Ureter (tissue), 1 donor: ENCODE results near the gene PTPRO. TPM values are rescaled to one million over a fixed set of nuclear protein-coding genes. Genes with fewer than 3 reads are reported as not detected.
"Not testable (repeated sequence)": the region's sequence is repeated elsewhere in the genome, so short reads cannot be mapped to it uniquely, and the experiment has no call there.

ENCODE experiments used
- DNase-seq: peaks from one replicate; pipeline ENCODE4 v3.0.0-alpha.2; 2020; ENCODE audit warnings: low spot score
- total RNA-seq: library from RNA; stranded (reverse); gene quantifications from one replicate; pipeline ENCODE4 v1.2.4, GENCODE V29; 2023
- donor health status: DM: yes; HTN: yes; CAD: no.

Gene PTPRO
- total RNA-seq, 1 donor from 2014 or later = 3.0 TPM

- no peak for DNase-seq
Observed at GRCh38 chr12:15602051-15602672, 279.9 kb downstream of the PTPRO start.

- no peak for DNase-seq
Observed at GRCh38 chr12:15603474-15604085, 281.3 kb downstream of the PTPRO start.

- DNase-seq = no peak
Observed at GRCh38 chr12:15605881-15606590, 283.7 kb downstream of the PTPRO start.

- no peak for DNase-seq
Observed at GRCh38 chr12:15608406-15608805, 286.1 kb downstream of the PTPRO start.

- no peak for DNase-seq
Observed at GRCh38 chr12:15608941-15609340, 286.6 kb downstream of the PTPRO start.

- DNase-seq = no peak
Observed at GRCh38 chr12:15613981-15614380, 291.7 kb downstream of the PTPRO start.

GRCh38 chr12:15616495-15616894 is 294.2 kb downstream of the PTPRO start:
- not testable (repeated sequence) for DNase-seq

- no peak for DNase-seq
Observed at GRCh38 chr12:15620741-15621539, 298.6 kb downstream of the PTPRO start.

GRCh38 chr12:15625075-15625474 is 302.8 kb downstream of the PTPRO start:
- no peak for DNase-seq

- no peak for DNase-seq
Observed at GRCh38 chr12:15627995-15628945, 306.0 kb downstream of the PTPRO start.

GRCh38 chr12:15629108-15629507 is 306.8 kb downstream of the PTPRO start:
- peak; percentile 65 for DNase-seq

- DNase-seq = no peak
Observed at GRCh38 chr12:15629761-15630160, 307.5 kb downstream of the PTPRO start.

- no peak for DNase-seq
Observed at GRCh38 chr12:15631007-15631715, 308.9 kb downstream of the PTPRO start.

GRCh38 chr12:15632708-15633107 is 310.4 kb downstream of the PTPRO start:
- no peak for DNase-seq

GRCh38 chr12:15633201-15633600 is 310.9 kb downstream of the PTPRO start:
- DNase-seq = no peak

- DNase-seq = no peak
Observed at GRCh38 chr12:15634010-15634683, 311.8 kb downstream of the PTPRO start.

GRCh38 chr12:15636060-15636890 is 314.0 kb downstream of the PTPRO start:
- no peak for DNase-seq

- DNase-seq = no peak
Observed at GRCh38 chr12:15638231-15638630, 315.9 kb downstream of the PTPRO start.

- DNase-seq = no peak
Observed at GRCh38 chr12:15644700-15645099, 322.4 kb downstream of the PTPRO start.
